NCI-H446 (cell line): Measurements from ENCODE around the gene CELF3.
A peak's percentile ranks its signal among the peaks of the same experiment; 100 is the strongest.
"Not testable (repeated sequence)": the region's sequence is repeated elsewhere in the genome, so short reads cannot be mapped to it uniquely, and the experiment has no call there.

Source experiments
- DNase-seq, 2 experiments: peaks; one replicate each; lab custom pipeline; 2025; lab: John Stamatoyannopoulos, UW

Gene CELF3

GRCh38 chr1:151716771-151717631, at the start of gene CELF3:
Gene CELF3, minus strand, starts transcription at chr1:151716803. Its CDS starts 783 bp downstream, at chr1:151716020.
- peak; percentile 97 to 98 for DNase-seq

DNA sequence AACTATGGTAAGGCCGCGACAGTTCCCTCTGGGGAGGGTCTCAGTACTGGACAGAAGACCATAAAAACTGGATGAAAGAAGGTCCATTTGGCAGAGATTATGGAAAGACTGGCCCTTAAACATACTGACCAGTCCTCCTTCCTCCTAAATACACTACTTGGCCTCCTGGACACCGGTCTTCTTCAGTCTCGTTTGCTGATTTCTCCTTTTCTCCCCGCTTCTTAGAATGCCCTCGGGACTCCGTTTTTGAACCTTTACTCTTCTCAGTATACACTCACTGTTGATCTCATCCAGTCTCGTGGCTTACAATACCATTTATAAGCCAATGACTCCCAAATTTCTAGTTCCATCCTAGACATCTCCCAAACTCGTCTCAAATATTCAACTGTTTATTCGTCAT, 47.4 kb upstream of the CELF3 start:
- DNase-seq, result no peak

DNA sequence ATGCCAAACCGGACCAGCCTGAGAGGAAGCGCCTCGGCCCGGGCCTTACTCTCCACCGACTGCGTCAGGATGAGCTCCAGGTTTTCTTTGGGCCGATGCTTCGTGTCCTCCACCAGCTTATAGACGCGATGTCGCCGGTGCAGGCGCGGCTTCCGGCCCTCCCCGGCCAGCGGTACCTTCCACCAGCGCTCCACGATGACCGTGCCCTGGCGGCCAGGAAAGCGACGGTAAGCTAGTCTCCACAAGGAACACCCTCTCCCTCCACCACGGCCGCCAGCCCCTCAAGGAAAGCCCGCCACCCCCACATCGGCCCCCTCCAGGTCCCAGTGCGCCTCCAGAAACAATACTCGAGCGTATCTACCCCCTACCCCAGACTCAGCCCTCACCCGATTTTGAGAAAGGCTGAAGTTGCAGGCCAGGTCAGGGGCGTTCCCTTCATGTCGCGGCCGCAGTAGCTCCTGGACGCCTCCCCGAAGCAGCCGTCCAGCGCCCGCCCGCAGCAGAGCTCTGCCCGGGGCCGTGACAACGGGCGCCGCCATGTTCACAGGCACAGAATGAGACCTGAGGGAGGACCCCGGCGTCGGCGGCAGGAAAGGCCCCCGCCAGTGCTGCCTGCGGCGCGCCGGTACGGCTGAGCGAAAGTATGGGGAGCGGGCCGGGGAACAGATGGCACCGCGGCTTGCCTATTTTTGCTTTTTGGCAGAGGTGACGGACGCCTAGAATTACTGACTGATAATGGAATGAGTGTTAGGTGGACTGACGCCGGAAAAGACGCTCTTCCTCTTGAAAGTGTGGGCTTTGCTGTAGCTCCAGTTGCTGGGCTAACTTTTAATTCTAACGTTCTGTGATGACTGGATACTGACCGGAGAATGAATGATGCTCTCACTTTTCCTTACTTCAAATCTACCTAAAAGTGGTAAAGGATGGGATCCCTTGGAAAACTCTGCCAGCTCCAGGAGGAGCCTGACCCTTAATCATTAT, 46.6 kb upstream of the CELF3 start, which contains the start of gene MRPL9:
Gene MRPL9 (minus strand): TSS at position 556 of the 981 bp plus-strand sequence. CDS start 17 bp downstream, at position 539.
- peak; percentile 75 to 93 for DNase-seq

- no peak for DNase-seq
Observed at GRCh38 chr1:151760597-151761385, 44.2 kb upstream of the CELF3 start.

- DNase-seq, result no peak
Observed at GRCh38 chr1:151759241-151759640, 42.6 kb upstream of the CELF3 start.

DNA sequence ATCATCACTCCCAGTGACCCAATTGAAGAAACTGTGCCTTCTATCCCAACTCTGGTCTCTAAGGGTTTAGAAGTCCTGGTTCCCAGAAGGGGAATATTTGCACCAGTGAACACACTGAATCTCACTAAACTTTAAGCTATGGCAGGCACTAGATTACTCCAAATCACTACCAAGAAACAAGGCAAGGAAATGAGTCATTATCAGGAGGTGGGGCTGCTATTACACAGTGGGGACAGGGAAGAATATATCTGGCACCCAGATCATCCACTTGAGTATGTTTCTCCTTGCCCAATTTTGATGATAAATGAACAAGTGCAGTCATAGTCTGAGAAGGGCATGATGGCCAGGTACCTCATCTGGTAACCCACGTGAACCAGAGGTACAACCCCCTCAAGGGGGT, 39.7 kb upstream of the CELF3 start:
- no peak for DNase-seq

DNA sequence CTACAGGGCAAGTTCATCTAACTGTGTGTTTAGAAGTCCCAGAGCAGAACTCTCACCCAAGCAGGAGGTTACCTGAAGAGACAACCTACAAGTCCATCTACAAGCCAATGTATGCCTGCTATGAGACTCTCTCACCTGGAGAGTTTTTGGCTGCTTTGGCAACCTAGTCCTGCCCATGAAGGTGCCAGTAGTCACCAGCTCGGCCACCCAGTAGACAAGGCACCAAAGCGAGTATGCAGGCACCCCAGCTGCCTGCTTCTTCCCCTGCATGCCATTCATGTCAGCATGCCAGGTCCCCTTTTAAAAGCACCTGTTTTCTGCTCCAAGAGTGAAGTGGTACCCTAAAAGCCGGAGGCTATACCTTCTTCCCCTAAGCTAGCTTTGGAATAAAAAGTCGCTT, 24.9 kb upstream of the CELF3 start:
- DNase-seq, result no peak

DNA sequence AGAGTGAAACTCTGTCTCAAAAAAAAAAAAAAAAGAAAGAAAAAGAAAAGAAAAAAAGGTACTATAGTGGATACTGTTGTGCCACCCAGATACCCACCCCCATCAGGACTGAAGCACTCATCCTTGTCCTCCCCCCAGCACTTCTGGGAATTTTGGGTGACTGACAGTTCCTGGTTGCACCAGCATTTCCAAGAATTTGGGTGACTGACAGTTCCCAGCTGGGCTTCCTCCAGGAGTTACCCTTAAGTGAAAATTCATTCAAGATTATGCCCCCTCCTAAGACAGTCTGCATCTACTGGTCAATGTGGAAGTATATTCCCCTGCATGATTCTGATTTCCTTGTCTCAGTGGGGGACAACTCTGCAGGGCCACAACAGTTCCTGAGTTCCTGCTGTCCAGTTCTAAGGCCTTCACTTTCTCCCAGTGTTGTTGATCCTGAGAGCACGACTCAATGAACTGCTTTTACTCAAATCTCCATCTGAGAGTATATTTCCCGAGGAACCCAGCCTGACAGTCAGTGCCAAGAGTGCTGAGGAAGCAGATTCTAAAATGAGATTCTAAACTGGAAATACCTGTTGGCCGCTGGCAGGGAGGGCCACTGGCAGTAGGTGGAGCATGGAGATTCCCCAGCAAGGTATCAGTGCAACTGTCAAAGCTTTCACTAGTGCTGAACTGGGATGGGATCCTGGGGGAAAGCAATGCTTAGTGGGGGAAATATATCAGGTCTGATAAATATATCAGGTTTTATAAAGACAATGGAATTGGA, 23.2 kb upstream of the CELF3 start:
- DNase-seq, result no peak

- no peak for DNase-seq
Observed at GRCh38 chr1:151737479-151737878, 20.9 kb upstream of the CELF3 start.

GRCh38 chr1:151737026-151737425, 20.4 kb upstream of the CELF3 start:
- DNase-seq, result no peak

GRCh38 chr1:151733995-151734394, 17.4 kb upstream of the CELF3 start:
- DNase-seq, result not testable (repeated sequence)

- no peak for DNase-seq
Observed at GRCh38 chr1:151733126-151733525, 16.5 kb upstream of the CELF3 start.

- no peak for DNase-seq
Observed at GRCh38 chr1:151729966-151730291, 13.3 kb upstream of the CELF3 start.

DNA sequence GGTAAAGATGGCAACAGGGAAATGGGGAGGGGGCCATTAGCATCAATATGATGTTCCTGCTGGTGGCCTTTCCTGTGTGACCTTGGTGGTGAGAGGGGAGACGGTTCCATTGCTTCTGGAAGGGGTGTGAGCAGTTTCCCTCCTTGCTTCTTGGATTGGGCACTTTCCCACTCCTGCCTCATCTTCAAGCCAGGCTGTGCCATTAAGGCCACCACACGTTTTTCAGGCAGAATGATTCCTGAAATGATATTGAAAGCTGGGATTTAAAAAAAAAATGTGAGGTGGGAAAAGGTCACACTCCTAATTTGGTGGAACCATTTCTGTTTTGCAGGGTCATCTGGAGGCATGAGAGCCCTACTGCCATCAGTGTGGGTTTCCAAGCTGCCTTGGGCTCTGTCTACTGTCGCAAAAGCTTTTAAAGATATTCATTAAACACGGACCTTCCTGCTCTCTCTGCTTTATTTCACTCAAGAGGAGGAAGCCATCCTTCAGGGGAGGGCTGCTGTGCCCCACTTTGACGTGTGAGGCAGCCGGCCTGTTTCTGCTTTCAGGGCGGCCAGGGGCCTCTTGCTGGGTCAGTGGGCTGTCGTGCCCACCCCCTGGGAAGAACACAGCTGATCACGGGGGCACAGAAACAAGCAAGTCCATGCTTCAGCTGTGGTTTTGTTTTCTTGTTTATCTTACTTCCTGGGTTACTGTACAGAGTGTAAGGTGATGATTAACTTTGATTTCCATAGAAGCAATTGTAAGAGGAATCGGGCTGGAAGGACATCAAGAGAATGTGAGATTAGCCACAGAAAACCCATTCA, 12.8 kb upstream of the CELF3 start:
- DNase-seq, result no peak

GRCh38 chr1:151728151-151729054, 11.8 kb upstream of the CELF3 start:
- DNase-seq, result peak; percentile 70 to 93

GRCh38 chr1:151723726-151724370, 7.2 kb upstream of the CELF3 start:
- DNase-seq, result no peak

GRCh38 chr1:151721788-151722510, 5.3 kb upstream of the CELF3 start:
- no peak for DNase-seq
